NCI-H524 treated with DMSO at 0.1 percent for 48 hours (cell line): ENCODE measurements around the gene INCENP.

Source experiments
- DNase-seq: peaks from one replicate; lab custom pipeline; 2025; lab: John Stamatoyannopoulos, UW

The INCENP gene

DNA sequence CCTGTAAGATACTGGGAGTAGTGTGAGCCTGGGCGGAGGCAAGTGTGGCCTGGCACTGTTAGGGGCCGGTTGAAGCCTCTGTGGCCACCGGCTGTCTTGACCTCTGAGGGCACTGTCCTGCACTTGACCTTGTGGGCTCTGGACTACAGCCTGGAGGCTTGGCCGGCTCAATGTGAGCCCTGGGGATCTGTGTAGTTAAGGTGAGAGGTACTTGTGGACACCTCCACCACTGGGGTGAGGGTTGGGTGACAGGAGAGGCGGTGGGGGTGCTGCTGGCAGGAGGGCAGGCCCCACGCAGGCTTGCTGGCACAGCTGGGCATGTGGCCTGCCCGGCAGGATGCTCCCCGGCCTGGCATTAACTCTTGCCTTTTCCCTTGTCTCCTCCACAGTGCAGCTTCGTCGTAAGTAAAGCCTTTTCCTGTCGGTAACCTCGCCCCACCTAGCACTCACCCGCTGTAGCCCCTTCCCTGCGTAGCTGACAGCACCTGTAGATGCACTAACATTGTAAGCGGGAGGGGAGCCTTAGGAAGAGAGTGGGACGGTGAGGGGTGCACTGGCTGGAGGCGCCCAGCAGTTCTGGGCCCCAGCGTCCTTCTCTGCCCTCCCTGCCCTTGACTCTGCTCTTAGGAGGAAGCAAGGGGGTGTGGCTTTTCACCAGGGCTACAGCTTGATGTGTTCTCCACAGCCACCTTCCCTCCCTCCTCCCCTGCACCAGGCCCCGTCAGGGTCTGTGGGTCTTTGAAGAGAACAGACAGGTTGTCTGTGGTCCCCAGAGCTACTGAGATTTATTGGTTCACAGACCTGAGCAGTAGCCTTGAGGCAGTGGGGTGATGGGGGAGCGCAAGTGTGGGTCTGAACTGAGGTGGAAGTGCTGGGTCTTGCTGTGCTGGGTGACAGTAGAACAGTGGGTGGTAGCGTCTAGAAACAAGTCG is 17.6 kb downstream of the INCENP start:
- DNase-seq, result no peak

- DNase-seq, result no peak
Observed at GRCh38 chr11:62142043-62142375, 18.2 kb downstream of the INCENP start.

- DNase-seq, result no peak
Observed at GRCh38 chr11:62142921-62143320, 19.1 kb downstream of the INCENP start.

GRCh38 chr11:62143727-62144126 is 19.9 kb downstream of the INCENP start:
- no peak for DNase-seq

GRCh38 chr11:62144641-62145255 is 20.9 kb downstream of the INCENP start:
- no peak for DNase-seq

GRCh38 chr11:62145261-62145871 is 21.6 kb downstream of the INCENP start:
- DNase-seq, result no peak

DNA sequence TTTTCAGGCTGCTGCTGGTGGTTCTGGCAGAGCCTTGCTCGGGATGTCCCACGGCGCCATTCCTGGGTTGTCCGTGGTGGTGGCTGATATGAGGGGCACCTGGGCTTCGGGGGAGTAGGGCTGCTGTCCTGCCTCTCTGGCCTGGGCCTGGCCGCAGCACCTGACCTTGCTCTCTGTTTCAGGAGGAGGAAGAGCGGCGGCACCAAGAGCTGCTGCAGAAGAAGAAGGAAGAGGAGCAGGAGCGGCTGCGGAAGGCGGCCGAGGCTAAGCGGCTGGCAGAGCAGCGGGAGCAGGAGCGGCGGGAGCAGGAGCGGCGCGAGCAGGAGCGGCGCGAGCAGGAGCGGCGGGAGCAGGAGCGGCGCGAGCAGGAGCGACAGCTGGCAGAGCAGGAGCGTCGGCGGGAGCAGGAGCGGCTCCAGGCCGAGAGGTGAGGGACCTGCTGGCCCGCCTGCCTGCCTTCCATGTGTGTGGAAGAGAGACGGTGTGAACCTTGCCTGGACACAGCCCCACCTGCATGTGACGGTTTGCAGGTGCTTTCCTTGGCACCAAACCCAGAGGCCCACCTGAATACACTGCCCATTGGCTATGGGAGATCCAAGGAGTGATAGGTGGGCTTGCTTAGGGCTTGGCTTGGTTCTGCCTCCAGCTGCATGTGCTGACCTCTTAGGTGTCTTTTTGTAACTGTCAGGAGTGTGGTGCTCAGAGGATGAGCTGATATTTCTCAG is 22.8 kb downstream of the INCENP start:
- no peak for DNase-seq

GRCh38 chr11:62147545-62147944 is 23.7 kb downstream of the INCENP start:
- no peak for DNase-seq

- no peak for DNase-seq
Observed at GRCh38 chr11:62148271-62148980, 24.6 kb downstream of the INCENP start.

GRCh38 chr11:62149986-62150886 is 26.4 kb downstream of the INCENP start:
- no peak for DNase-seq

DNA sequence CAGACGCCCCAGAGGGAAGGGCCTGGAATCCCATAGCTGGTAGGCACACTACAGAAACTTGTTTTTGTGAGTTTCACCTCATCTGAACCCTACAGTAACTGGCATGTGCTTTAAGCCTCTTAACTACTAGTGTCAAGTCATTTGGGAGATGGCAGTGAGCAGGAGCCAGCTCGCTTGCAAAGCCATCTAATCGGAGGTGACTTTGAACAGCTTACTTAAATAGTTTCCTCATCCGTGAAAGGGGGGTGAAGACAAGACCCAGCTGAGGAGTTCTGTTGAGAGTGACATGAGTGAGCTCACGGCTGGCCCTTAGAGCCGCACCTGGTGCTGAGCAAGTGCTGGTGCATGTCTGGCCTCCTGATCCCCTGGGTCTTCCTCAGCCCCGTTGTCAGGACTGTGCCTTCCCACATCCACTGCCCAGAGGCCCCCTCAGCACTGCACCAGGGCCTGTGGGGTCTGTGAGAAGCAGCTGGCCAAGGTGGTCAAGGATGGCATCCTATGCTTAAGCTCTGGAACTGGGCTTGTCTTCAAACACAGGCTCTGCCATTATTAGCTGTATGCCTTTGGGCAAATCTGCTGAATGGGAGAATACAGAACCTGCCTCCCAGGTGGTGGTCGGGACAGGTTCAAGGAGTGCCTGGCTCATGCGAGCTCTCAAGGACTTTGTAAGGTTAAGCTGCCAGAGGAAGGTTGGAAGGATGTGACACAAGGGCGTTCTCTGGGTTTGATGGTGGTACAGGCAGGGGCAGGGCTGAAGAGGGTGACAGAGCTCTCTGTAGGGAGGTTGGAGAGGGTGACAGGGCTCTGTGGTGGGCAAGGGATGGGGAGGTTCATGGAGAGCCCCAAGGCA is 27.3 kb downstream of the INCENP start:
- no peak for DNase-seq

DNA sequence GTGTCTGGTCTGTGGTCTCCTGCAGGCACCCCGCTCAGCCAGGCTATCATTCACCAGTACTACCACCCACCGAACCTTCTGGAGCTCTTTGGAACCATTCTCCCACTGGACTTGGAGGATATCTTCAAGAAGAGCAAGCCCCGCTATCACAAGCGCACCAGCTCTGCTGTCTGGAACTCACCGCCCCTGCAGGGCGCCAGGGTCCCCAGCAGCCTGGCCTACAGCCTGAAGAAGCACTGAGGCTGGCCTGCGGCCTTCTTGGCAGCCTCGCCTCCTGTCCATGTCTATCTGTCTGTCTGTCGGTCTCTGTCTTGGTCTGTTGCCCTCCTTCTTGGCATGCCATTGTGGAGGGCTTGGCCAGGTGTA is 27.9 kb downstream of the INCENP start:
- no peak for DNase-seq

DNA sequence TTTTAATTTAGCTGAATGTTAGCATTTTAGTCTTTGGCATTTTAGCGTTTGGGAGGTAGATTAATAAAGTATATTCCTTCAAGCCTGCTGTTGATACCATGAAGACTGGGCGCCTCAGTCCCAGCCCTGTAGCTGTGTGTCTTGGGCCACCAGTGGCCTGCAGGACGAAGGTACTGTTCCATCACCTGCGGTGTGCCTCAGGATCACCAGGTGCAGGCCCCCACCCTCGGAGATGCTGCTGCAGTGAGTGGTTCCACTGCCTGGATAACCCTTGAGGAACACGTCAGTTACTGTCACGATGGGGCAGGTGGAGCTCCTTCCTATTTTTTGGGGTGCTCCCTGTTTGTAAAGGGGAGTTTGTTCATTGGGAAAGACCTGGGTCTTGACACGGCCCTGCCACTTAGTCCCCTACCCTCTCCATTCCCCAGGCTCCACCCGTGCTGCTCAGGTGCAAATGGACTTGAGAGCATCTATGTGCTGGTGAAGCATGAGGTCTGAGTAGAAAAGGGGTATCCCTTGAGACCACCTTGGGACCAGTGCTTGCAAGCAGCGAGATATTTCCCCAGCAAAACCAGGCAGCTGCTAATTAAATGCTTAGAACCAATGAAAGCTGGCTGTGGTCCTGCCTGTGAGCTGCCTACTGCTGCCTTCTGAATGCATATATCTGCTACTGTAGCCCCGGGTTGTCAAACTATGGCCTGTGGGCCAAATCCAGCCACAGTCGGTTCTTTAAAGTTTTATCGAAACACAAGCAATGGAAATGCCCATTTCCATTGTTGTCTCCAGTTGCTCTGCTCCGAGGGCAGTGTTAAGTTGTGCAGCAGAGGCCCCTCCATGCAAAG is 28.7 kb downstream of the INCENP start:
- no peak for DNase-seq

DNA sequence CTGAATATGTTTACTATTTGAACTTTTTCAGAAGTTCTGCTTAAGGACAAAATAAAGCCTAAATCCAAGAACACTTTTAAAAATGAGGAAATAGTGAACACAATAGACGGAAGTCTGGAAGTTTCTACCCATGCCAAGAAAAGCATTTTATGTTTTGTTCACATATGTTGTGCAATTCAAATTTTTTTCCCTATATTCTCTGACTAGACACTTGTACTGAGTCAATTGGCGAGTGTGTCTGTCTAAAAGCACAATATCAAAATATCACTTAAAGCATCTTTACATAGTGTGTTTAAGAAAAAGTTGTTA is 29.2 kb downstream of the INCENP start:
- no peak for DNase-seq

- no peak for DNase-seq
Observed at GRCh38 chr11:62153617-62154016, 29.8 kb downstream of the INCENP start.

DNA sequence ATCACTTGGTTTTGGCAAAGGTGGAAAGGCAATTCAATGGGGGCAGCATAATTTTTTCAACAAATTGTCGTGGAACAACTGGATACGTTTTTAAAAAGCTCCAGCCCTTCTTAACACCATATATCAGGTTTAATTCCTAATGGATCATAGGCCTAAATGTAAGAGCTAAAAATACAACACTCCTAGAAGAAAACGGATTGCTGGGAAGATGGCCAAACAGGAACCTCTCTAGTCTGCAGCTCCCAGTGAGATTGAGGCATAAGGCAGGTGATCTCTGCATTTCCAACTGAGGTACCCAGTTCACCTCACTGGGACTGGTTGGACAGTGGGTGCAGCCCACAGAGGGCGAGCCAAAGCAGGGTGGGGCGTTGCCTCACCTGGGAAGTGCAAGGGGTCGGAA is 33.8 kb downstream of the INCENP start:
- DNase-seq, result no peak

- no peak for DNase-seq
Observed at GRCh38 chr11:62166371-62166770, 42.6 kb downstream of the INCENP start.

DNA sequence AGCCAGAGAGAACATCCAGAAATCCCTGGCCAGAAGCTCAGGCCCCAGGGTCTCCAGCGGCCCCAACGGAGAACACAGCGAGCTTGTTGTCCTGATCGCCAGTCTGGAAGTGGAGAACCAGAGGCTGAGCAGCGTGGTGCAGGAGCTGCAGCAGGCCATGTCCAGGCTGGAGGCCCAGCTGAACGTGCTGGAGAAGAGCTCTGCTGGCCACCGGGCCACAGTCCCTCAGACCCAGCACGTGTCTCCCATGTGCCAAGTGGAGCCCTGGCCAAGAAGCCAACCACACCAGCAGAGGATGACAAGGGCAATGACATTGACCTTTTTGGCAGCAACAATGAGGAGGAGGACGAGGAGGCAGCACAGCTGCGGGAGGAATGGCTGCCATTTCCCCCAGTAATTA is 45.6 kb downstream of the INCENP start:
- DNase-seq, result no peak

GRCh38 chr11:62169935-62170334 is 46.1 kb downstream of the INCENP start:
- DNase-seq, result no peak
